ENCODE measurements around the gene ILDR1. TPM values are rescaled to one million over a fixed set of nuclear protein-coding genes. Genes with fewer than 3 reads are reported as not detected.
A peak's percentile ranks its signal among the peaks of the same experiment; 100 is the strongest.

Gene ILDR1
- total and polyA plus RNA-seq, 2 of the 4 experiments (the other 2 are of a cell fraction): not detected

- no peak overlapping the region for H3K27ac ChIP-seq (ENCODE audit: insufficient read depth, low read length)
- no peak overlapping the region for H2AK9ac ChIP-seq (replicated peaks; ENCODE audit: low read depth, low read length, poor library complexity)
- H3K14ac ChIP-seq (replicated peaks; ENCODE audit: low read depth, low read length): no peak overlapping the region
- H3K4ac ChIP-seq (ENCODE audit: low read depth, low read length): peak overlapping the region; percentile 52
- H2BK20ac ChIP-seq (ENCODE audit: low read depth, low read length): no peak overlapping the region
- no peak overlapping the region for H3K4me3 ChIP-seq (ENCODE audit: insufficient read depth, low read depth, low read length)
- intact Hi-C loops (cut with micrococcal nuclease) (loop anchor here (5.0 kb wide), 1 partner anchor 450 kb away; the partner anchor contains the start of gene POLQ), dilution Hi-C loops (cut with HindIII; ENCODE audit: low sequenced_read_pairs, unreplicated experiment) (no loop called here), in situ Hi-C loops (cut with MboI; ENCODE audit: low sequenced_read_pairs) (no loop called here)
- H3K27me3 ChIP-seq (ENCODE audit: control insufficient read depth, insufficient read depth, low read length): no peaks in the 10 kb centered on the region; the same call in 1 of the 2 replicates
- peak overlapping the region; percentile 69 for H2AFZ ChIP-seq (replicated peaks; ENCODE audit: low read length, poor library complexity)
- H3K79me1 ChIP-seq (ENCODE audit: low read depth in 1 of 2, low read length in 2 of 2): no peaks in the 10 kb centered on the region
- no TSS peak for BruUV-seq (replicated peaks)
- peak overlapping the region; percentile 48; the same call in 1 of the 2 replicates for H4K5ac ChIP-seq (ENCODE audit: low read depth, low read length)
- H3K9ac ChIP-seq (ENCODE audit: low read depth, low read length): no peak overlapping the region
- peak overlapping the region; percentile 47 for H4K91ac ChIP-seq (ENCODE audit: insufficient read depth, low read depth, low read length)
- H3K36me3 ChIP-seq (ENCODE audit: control insufficient read depth, insufficient read depth, low read length): no peaks in the 10 kb centered on the region
- no peak overlapping the region for H3K4me2 ChIP-seq (ENCODE audit: low read depth, low read length)
- H2BK15ac ChIP-seq (ENCODE audit: low read depth, low read length): no peak overlapping the region
- H4K8ac ChIP-seq (ENCODE audit: low read depth in 2 of 2, low read length in 2 of 2): peak overlapping the region; percentile 34 to 54; a peak in 1 of 4 replicates
- H3K9me3 ChIP-seq (ENCODE audit: control insufficient read depth, insufficient read depth, low read length): no peaks in the 10 kb centered on the region
- H4K20me1 ChIP-seq (ENCODE audit: insufficient read depth, low read length): no peaks in the 10 kb centered on the region
- WGBS, 2 experiments (ENCODE audit: extremely low coverage in 2 of 2, insufficient read length in 1 of 2): no CpG with 5 or more reads among the region's 2 CpGs
- no peak overlapping the region for H2AK5ac ChIP-seq (ENCODE audit: low read depth, low read length)
- no peak overlapping the region for H2BK120ac ChIP-seq (ENCODE audit: low read depth, low read length)
- DNase-seq (no peak), ATAC-seq (ENCODE audit: low read depth) (no peak)
- H2BK5ac ChIP-seq (ENCODE audit: low read depth, low read length, poor library complexity, severe bottlenecking): peak overlapping the region; percentile 16
- H3K56ac ChIP-seq (ENCODE audit: extremely low read depth, insufficient read depth, low read length): no peak overlapping the region
- TF ChIP-seq SMC3 (IDR thresholded peaks at IDR 0.05; ENCODE audit: low read depth, low read length) (no peak), NFE2L2 (IDR thresholded peaks at IDR 0.05; ENCODE audit: low read depth, low read length) (no peak), CEBPB (IDR thresholded peaks at IDR 0.05; ENCODE audit: low read depth, low read length) (no peak), MAZ (IDR thresholded peaks at IDR 0.05; ENCODE audit: borderline replicate concordance, low read depth, low read length) (no peak), RAD21 (IDR thresholded peaks at IDR 0.05; ENCODE audit: low read length) (no peak), MAFK (IDR thresholded peaks at IDR 0.05; ENCODE audit: low read depth, low read length) (no peak), CTCF (conservative IDR thresholded peaks at IDR 0.05; ENCODE audit: low read depth, low read length) (no peak), MXI1 (IDR thresholded peaks at IDR 0.05; ENCODE audit: borderline replicate concordance, low read depth, low read length) (no peak), RCOR1 (IDR thresholded peaks at IDR 0.05; ENCODE audit: insufficient replicate concordance, low read length) (no peak), POLR2A (IDR thresholded peaks at IDR 0.05; ENCODE audit: low read depth, low read length) (no peak), CHD1 (IDR thresholded peaks at IDR 0.05; ENCODE audit: low read depth, low read length) (no peak), RFX5 (IDR thresholded peaks at IDR 0.05; ENCODE audit: low read depth, low read length) (no peak)
- CTCF ChIA-PET: interaction anchor here (0.6 kb wide), 1 partner anchor 113 kb away, joined by 7 read pairs; no protein-coding TSS in a partner anchor
- H3K4me1 ChIP-seq (ENCODE audit: control insufficient read depth, insufficient read depth, low read length): peaks cover 6% of the 10 kb centered on the region
- H3K23ac ChIP-seq (ENCODE audit: low read depth, low read length): 0 out of 2 replicates have a peak overlapping the region, but pooled peaks have one; percentile 60
- POLR2A ChIA-PET (ENCODE audit: unreplicated experiment): no interaction called here
- H3K18ac ChIP-seq (ENCODE audit: low read depth, low read length): no peak overlapping the region
- H3K9me1 ChIP-seq (ENCODE audit: insufficient read depth, low read length): peaks cover 7% of the 10 kb centered on the region
These were observed 24.7 kb downstream of the ILDR1 start for GRCh38 chr3:121997372-121997771.
